Measurements from ENCODE around the gene NDUFS3. TPM values are rescaled to one million over a fixed set of nuclear protein-coding genes. Genes with fewer than 3 reads are reported as not detected.
"Not testable (repeated sequence)": the region's sequence is repeated elsewhere in the genome, so short reads cannot be mapped to it uniquely, and the experiment has no call there.

Gene NDUFS3
- total and polyA plus RNA-seq, 2 experiments from 2014 or later = 108 to 168 TPM

DNA sequence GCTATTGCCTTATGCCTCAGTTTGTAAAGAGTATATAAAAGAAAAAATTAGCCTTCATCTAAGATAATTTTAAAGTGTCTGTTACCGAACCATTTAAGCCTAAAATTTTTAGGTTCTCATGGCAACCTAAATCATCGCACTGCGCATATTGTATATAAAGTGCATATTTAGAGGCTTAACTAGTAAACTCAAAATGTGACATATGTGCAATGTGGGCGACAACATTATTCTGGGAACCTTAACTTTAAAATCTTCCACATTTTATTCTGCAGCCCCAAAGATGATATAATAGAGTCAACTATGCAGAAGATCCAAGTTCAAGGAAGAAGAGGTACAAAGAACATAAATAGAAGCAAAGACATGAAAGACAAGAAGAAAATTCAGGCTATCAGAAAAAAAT lies 48.9 kb upstream of the NDUFS3 start:
- Histone ChIP-seq H3K4me2 (no peak overlapping the region), H3K4me1 (ENCODE audit: insufficient read depth) (peaks cover 42% of the 10 kb centered on the region), H3K36me3 (ENCODE audit: insufficient read depth) (no peaks in the 10 kb centered on the region), H4K20me1 (replicated peaks; ENCODE audit: insufficient read depth) (peaks cover 91% of the 10 kb centered on the region), H3K79me2 (replicated peaks; ENCODE audit: insufficient read depth) (peaks cover 100% of the 10 kb centered on the region), H2AFZ (no peak overlapping the region), H3K4me3 (no peak overlapping the region), H3K27ac (ENCODE audit: low read depth) (peak overlapping the region; percentile 63), H3K9me2 (ENCODE audit: insufficient read depth) (no peaks in the 10 kb centered on the region), H3F3A (replicated peaks; ENCODE audit: low read depth) (peaks cover 3% of the 10 kb centered on the region; the same call in 1 of the 2 replicates), H3K27me3 (ENCODE audit: insufficient read depth) (no peaks in the 10 kb centered on the region)
- Mint-ChIP-seq H3K27ac (no peak overlapping the region), H3K36me3 (ENCODE audit: low read depth) (0 out of 3 replicates have a peak, but pooled peaks cover 7% of the 10 kb centered on the region), H3K27me3 (ENCODE audit: insufficient read depth, low read depth, poor library complexity) (peaks cover 5% of the 10 kb centered on the region), H3K4me1 (peaks cover 26% of the 10 kb centered on the region), H3K9me3 (no peaks in the 10 kb centered on the region), H3K4me3 (no peak overlapping the region)
- ATAC-seq (no peak), DNase-seq (ENCODE audit: low spot score) (no peak)
- TF ChIP-seq ZNF331 (CRISPR knock-in tag; IDR thresholded peaks at IDR 0.05; ENCODE audit: low read depth) (no peak), JUNB (IDR thresholded peaks at IDR 0.05; ENCODE audit: unreplicated experiment) (no peak), POLR2AphosphoS5 (IDR thresholded peaks at IDR 0.05; ENCODE audit: low read depth) (no peak)

GRCh38 chr11:47530721-47531120 lies 48.2 kb upstream of the NDUFS3 start:
- H3K9me3 Mint-ChIP-seq; H3K36me3 Mint-ChIP-seq (ENCODE audit: low read depth); H3F3A ChIP-seq (replicated peaks; ENCODE audit: low read depth); ATAC-seq; H3K4me3 Mint-ChIP-seq; DNase-seq (ENCODE audit: low spot score); H3K9me2 ChIP-seq (ENCODE audit: insufficient read depth); H3K4me3 ChIP-seq; H3K4me2 ChIP-seq; H3K36me3 ChIP-seq (ENCODE audit: insufficient read depth); H2AFZ ChIP-seq; H3K27me3 ChIP-seq (ENCODE audit: insufficient read depth); H3K27me3 Mint-ChIP-seq (ENCODE audit: insufficient read depth, low read depth, poor library complexity): not testable (repeated sequence)
- Histone ChIP-seq H3K27ac (ENCODE audit: low read depth) (peak overlapping the region; percentile 63; the same call in 1 of the 2 replicates), H3K4me1 (ENCODE audit: insufficient read depth) (peaks cover 34% of the 10 kb centered on the region), H4K20me1 (replicated peaks; ENCODE audit: insufficient read depth) (peaks cover 88% of the 10 kb centered on the region), H3K79me2 (replicated peaks; ENCODE audit: insufficient read depth) (peaks cover 100% of the 10 kb centered on the region)
- H3K27ac Mint-ChIP-seq = 0 out of 2 replicates have a peak overlapping the region, but pooled peaks have one; percentile 34
- H3K4me1 Mint-ChIP-seq = peaks cover 21% of the 10 kb centered on the region

DNA sequence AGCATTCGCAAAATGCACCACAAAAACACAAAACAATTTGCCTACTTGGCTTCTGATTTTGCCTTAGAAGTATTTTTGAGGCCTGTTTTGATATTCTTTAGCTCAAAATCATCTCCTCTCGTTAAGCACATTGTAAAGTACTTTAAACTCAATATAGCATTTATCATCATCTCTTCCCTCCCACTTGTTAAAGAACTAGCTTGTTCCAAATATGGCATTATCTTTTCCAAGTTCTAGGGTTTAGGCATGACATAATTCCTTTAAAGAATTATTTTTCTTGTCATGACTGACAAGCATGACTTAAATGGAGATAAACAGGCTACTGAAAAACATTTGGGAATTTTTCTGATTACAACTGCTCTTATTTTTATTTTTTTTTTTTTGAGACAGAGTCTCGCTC lies 47.2 kb upstream of the NDUFS3 start:
- H3K27ac ChIP-seq (ENCODE audit: low read depth) = peak overlapping the region; percentile 47; the same call in 1 of the 2 replicates
- peaks cover 15% of the 10 kb centered on the region; the same call in 2 of the 3 replicates for H3K36me3 Mint-ChIP-seq (ENCODE audit: low read depth)
- H3K4me1 ChIP-seq (ENCODE audit: insufficient read depth) = peaks cover 25% of the 10 kb centered on the region
- H3K27ac Mint-ChIP-seq = no peak overlapping the region
- H3K27me3 ChIP-seq (ENCODE audit: insufficient read depth) = no peaks in the 10 kb centered on the region
- peaks cover 12% of the 10 kb centered on the region for H3K4me1 Mint-ChIP-seq
- no peak overlapping the region for H3K4me3 Mint-ChIP-seq
- H3K9me2 ChIP-seq (ENCODE audit: insufficient read depth) = no peaks in the 10 kb centered on the region
- H3K79me2 ChIP-seq (replicated peaks; ENCODE audit: insufficient read depth) = peaks cover 100% of the 10 kb centered on the region
- no peaks in the 10 kb centered on the region for H3K36me3 ChIP-seq (ENCODE audit: insufficient read depth)
- no peak overlapping the region for H3K4me2 ChIP-seq
- H3K4me3 ChIP-seq = no peak overlapping the region
- H3K27me3 Mint-ChIP-seq (ENCODE audit: insufficient read depth, low read depth, poor library complexity) = peaks cover 1% of the 10 kb centered on the region
- no peak for ATAC-seq
- no peaks in the 10 kb centered on the region for H3F3A ChIP-seq (replicated peaks; ENCODE audit: low read depth)
- no peak overlapping the region for H2AFZ ChIP-seq
- H4K20me1 ChIP-seq (replicated peaks; ENCODE audit: insufficient read depth) = peaks cover 85% of the 10 kb centered on the region
- no peak for DNase-seq (ENCODE audit: low spot score)
- no peaks in the 10 kb centered on the region for H3K9me3 Mint-ChIP-seq
- TF ChIP-seq ZNF114 (CRISPR knock-in tag; IDR thresholded peaks at IDR 0.05) (no peak), CREB1 (CRISPR knock-in tag; IDR thresholded peaks at IDR 0.05; ENCODE audit: low read depth) (no peak), POLR2AphosphoS5 (IDR thresholded peaks at IDR 0.05; ENCODE audit: low read depth) (no peak), EZH2 (IDR thresholded peaks at IDR 0.05; ENCODE audit: low read depth, unreplicated experiment) (no peak), ZNF331 (CRISPR knock-in tag; IDR thresholded peaks at IDR 0.05; ENCODE audit: low read depth) (no peak), EZH2phosphoT487 (IDR thresholded peaks at IDR 0.05; ENCODE audit: unreplicated experiment) (no peak), STAT1 (IDR thresholded peaks at IDR 0.05; ENCODE audit: unreplicated experiment) (no peak)
- TF ChIP-seq, protein P1, sequence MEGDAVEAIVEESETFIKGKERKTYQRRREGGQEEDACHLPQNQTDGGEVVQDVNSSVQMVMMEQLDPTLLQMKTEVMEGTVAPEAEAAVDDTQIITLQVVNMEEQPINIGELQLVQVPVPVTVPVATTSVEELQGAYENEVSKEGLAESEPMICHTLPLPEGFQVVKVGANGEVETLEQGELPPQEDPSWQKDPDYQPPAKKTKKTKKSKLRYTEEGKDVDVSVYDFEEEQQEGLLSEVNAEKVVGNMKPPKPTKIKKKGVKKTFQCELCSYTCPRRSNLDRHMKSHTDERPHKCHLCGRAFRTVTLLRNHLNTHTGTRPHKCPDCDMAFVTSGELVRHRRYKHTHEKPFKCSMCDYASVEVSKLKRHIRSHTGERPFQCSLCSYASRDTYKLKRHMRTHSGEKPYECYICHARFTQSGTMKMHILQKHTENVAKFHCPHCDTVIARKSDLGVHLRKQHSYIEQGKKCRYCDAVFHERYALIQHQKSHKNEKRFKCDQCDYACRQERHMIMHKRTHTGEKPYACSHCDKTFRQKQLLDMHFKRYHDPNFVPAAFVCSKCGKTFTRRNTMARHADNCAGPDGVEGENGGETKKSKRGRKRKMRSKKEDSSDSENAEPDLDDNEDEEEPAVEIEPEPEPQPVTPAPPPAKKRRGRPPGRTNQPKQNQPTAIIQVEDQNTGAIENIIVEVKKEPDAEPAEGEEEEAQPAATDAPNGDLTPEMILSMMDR (conservative IDR thresholded peaks at IDR 0.05; ENCODE audit: low read depth in 2 of 2) = no peak
- TF ChIP-seq, protein P2, sequence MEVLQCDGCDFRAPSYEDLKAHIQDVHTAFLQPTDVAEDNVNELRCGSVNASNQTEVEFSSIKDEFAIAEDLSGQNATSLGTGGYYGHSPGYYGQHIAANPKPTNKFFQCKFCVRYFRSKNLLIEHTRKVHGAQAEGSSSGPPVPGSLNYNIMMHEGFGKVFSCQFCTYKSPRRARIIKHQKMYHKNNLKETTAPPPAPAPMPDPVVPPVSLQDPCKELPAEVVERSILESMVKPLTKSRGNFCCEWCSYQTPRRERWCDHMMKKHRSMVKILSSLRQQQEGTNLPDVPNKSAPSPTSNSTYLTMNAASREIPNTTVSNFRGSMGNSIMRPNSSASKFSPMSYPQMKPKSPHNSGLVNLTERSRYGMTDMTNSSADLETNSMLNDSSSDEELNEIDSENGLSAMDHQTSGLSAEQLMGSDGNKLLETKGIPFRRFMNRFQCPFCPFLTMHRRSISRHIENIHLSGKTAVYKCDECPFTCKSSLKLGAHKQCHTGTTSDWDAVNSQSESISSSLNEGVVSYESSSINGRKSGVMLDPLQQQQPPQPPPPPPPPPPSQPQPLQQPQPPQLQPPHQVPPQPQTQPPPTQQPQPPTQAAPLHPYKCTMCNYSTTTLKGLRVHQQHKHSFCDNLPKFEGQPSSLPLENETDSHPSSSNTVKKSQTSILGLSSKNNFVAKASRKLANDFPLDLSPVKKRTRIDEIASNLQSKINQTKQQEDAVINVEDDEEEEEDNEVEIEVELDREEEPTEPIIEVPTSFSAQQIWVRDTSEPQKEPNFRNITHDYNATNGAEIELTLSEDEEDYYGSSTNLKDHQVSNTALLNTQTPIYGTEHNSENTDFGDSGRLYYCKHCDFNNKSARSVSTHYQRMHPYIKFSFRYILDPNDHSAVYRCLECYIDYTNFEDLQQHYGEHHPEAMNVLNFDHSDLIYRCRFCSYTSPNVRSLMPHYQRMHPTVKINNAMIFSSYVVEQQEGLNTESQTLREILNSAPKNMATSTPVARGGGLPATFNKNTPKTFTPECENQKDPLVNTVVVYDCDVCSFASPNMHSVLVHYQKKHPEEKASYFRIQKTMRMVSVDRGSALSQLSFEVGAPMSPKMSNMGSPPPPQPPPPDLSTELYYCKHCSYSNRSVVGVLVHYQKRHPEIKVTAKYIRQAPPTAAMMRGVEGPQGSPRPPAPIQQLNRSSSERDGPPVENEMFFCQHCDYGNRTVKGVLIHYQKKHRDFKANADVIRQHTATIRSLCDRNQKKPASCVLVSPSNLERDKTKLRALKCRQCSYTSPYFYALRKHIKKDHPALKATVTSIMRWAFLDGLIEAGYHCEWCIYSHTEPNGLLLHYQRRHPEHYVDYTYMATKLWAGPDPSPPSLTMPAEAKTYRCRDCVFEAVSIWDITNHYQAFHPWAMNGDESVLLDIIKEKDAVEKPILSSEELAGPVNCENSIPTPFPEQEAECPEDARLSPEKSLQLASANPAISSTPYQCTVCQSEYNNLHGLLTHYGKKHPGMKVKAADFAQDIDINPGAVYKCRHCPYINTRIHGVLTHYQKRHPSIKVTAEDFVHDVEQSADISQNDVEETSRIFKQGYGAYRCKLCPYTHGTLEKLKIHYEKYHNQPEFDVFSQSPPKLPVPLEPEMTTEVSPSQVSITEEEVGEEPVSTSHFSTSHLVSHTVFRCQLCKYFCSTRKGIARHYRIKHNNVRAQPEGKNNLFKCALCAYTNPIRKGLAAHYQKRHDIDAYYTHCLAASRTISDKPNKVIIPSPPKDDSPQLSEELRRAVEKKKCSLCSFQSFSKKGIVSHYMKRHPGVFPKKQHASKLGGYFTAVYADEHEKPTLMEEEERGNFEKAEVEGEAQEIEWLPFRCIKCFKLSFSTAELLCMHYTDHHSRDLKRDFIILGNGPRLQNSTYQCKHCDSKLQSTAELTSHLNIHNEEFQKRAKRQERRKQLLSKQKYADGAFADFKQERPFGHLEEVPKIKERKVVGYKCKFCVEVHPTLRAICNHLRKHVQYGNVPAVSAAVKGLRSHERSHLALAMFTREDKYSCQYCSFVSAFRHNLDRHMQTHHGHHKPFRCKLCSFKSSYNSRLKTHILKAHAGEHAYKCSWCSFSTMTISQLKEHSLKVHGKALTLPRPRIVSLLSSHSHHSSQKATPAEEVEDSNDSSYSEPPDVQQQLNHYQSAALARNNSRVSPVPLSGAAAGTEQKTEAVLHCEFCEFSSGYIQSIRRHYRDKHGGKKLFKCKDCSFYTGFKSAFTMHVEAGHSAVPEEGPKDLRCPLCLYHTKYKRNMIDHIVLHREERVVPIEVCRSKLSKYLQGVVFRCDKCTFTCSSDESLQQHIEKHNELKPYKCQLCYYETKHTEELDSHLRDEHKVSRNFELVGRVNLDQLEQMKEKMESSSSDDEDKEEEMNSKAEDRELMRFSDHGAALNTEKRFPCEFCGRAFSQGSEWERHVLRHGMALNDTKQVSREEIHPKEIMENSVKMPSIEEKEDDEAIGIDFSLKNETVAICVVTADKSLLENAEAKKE (CRISPR knock-in tag; IDR thresholded peaks at IDR 0.05) = no peak

All from GM23338 (cell line).